HG03135 (cell line): ENCODE results near the gene ZNF22.
"Not testable (repeated sequence)": the region's sequence is repeated elsewhere in the genome, so short reads cannot be mapped to it uniquely, and the experiment has no call there.

Experiments used
- ATAC-seq: cut with Tn5 transposase; IDR thresholded peaks from one replicate; pipeline ENCODE4 v1.9.1; 2021; ENCODE audit warnings: mild to moderate bottlenecking, moderate library complexity; ENCODE audit not compliant: unreplicated experiment

The ZNF22 gene

DNA sequence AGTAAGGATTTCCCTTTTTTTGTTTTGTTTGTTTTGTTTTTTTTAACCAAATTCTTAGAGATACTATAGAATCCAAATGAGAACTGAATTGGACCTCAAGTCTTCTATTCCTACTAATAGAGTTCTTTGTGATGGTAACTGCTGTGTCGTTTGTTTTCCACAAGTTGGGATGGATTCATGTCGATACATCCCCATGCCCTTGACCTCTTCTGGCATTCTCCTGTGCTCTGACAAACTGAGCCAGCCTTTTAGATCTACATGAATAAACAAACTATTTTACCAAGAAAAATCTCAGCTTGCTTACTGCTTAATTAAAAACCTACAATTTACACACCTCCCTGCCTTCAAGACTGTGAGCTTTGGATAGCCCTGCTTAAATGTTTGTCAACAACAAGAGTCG lies 3.9 kb downstream of the ZNF22 start:
- ATAC-seq, result no peak

DNA sequence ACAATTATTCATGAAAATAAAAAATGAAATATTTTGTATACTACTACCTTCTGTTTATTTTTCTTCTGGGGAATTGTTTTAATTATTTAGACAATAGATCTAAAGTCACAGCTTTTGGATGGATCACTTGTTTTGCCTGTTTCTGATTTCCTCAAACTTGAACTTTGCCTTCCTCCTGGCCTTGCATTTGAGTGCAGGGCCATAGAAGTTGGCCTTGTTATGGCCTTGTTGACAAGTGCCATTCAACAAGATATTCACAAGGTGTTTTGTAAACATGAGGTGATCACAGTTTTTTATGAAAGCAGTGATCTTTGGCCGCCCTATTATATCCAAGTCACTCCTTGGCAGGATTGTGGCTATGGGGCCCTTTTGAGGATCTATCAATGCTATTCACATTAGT lies 4.6 kb downstream of the ZNF22 start:
- ATAC-seq, result no peak

DNA sequence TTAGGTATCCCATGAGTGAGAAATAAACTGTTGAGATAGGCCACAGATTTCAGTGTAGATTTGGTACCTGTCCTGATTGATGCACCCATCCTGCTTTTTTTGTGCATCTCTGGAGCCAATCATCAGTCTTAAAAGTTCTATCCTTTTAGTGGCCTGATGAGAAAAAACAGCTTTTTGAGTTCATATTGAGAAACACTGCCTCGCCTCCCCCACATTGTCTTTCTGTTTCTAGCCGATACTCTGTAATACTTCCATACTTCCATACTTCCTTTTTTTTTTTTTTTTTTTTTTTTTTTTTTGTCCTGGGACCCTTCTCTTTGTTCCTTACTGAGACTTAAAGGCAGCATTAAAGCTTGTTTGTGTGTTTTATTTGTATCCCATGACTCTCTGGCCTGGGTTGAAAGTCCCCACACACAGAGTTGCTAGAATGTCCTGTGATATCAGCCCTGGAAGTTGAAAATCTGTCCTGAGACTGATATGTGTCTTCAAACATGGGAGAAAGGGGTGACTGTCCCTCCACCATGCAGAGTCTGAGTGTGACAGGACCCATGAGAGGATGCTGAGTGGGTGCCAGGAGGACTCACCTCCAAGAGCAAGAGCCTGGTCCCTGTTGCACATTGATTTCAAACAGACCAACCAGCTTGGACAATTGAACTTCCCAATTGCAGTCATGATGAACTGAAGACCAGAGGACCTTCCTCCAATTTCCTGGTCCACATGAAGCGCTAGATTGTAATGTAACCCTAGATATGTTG lies 5.7 kb downstream of the ZNF22 start:
- no peak for ATAC-seq

DNA sequence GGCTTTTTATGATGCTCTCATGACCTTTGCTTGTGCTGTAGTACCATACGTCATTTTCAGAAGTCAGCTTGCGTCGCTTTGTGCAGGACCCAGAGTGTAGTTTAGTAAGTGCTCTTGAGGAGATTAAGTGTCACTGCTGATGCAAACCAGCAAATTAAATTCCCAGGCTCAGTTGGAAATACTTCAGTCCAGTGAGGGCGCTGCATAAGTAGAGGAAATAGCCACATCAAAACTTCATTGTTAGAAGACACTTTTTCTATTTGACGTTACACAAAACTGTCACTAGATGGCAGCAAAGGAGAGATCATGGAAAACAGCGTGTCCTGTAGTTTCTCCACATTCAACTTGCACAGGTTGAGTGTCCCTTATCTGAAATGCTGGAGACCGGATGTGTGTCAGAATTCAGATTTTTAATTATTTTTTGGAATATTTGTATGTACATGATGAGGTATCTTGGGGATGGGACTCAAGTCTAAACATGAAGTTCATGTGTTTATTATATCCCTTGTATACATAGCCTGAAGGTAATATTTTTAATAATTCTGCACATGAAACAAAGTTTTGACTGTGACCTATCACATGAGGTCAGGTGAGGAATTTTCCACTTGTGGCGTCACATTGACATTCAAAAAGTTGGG lies 7.9 kb downstream of the ZNF22 start:
- ATAC-seq, result peak; percentile 80

DNA sequence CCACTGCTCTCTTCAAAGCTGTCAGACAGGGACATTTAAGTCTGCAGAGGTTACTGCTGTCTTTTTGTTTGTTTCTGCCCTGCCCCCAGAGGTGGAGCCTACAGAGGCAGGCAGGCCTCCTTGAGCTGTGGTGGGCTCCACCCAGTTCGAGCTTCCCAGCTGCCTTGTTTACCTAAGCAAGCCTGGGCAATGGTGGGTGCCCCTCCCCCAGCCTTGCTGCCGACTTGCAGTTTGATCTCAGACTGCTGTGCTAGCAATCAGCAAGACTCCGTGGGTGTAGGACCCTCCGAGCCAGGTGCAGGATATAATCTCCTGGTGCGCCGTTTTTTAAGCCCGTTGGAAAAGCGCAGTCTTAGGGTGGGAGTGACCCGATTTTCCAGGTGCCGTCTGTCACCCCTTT lies 13.8 kb downstream of the ZNF22 start:
- ATAC-seq, result not testable (repeated sequence)

DNA sequence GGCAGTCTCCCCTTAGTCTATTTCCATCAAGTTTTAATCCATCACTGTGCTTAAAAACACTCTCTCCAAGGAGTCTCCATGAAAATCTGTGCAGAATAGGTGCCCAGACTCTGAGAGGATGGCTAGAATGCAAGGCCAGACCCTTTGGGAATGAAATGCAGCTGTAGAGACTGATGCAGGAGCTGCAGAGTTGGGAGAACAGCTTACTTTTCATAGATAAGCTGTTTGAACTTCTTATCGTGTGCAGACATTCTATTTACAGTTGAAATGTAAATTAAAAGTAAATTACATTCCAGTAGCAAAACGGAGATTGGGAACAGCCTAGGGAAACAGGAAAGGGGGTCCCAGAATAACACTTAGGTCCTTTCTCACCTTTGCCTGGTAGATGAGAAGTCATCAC lies 14.9 kb downstream of the ZNF22 start:
- no peak for ATAC-seq

DNA sequence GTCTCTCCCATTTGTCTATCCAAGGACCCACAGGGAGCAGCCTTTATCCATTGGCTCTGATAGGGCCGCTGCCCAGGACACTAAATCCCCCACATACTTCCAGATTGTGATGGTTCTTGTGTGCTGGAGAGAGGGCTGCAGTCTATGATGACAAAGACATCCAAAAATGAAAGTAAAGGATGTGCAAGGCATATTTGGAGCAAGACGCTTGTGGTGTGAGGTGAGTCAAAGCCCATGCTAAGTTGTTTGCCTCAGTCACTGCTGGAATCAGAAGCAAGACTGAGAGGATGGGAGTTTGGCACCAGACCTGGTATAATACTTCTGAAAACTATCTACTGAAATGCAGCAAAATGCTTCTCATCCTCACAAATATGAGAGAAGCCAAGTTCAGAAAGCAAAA lies 22.7 kb downstream of the ZNF22 start:
- no peak for ATAC-seq

DNA sequence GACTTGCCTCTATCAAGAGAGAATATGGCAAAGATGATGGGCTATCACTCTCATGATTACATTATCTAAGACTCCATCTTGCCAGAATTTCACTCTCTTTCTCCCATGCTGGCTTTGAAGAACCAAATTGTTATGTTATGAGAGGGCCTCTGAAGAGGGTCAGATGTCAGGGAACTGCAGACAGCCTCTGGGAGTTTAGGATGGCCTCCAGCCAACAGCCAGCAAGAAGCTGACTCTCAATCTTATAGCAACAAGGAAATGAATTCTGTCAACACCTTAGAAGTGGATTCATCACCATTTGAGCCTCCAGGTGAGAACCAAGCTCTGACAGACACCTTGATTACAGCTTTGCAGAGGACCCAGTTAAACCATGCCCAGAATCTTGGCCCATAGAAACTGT lies 33.6 kb downstream of the ZNF22 start:
- ATAC-seq, result no peak

DNA sequence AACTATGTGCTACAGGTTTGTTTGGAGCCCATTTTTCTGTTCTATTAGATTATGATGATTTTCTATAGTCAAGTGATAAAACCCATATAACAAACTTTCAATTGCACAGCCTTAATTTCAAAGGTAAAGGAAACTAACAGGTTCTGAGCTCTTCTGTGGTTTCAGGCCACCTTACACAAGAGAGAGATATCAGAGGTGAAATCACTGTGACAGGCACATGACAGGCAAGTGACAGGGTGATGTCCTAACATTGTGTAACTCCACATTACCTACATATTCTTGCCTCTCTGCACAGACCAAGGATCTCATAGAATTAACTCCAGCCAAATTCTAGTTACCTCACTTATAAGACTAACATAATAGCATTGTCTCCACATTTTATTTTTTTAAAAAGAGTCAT lies 35.0 kb downstream of the ZNF22 start:
- ATAC-seq, result no peak

DNA sequence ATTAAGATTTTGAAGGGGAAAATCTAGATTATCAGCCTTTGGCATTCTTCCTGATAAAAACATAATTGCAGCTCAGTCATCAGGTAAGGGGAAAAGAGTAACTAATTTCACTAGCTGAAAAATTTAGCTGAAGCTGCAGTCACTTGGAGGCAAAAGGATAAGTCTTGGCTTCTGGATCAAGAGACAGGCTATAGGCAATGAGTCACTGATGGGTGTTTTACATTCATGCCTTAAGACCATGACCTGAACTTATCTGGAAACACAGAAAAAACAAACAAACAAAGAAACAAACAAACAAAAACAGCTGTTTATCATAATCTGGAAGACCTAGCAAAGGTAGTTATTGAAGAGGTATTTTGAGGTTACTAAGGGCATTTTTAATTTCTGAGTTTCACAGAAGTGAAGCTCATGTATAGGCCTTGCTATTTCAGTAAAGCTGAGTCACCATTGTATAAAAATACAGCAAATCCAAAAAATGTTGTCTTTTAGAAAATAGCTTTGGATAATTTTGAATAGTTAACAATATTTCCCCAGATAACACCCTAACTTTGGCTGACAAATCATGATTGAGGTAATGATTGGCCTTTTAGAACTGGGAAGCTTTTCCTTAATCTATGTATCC lies 40.3 kb downstream of the ZNF22 start:
- ATAC-seq, result no peak

DNA sequence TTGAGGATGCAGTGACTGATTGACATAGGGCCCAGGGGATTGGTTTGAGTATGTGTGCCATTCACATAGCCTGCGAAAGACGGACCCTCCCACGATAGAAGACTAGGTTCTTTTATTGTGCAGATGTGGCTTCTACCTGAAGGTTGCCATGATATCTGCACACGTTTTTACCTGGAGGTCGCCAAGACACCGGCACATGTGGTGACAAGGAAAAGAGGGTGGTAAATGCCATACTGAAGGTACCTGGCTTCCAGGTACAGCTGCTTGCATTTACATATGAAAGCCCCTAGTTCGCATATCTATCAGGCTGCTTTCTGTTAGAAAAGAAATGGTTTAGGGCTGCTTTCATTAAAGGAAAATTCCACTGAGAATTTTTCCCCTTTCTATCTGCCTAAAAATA lies 43.6 kb downstream of the ZNF22 start:
- no peak for ATAC-seq

DNA sequence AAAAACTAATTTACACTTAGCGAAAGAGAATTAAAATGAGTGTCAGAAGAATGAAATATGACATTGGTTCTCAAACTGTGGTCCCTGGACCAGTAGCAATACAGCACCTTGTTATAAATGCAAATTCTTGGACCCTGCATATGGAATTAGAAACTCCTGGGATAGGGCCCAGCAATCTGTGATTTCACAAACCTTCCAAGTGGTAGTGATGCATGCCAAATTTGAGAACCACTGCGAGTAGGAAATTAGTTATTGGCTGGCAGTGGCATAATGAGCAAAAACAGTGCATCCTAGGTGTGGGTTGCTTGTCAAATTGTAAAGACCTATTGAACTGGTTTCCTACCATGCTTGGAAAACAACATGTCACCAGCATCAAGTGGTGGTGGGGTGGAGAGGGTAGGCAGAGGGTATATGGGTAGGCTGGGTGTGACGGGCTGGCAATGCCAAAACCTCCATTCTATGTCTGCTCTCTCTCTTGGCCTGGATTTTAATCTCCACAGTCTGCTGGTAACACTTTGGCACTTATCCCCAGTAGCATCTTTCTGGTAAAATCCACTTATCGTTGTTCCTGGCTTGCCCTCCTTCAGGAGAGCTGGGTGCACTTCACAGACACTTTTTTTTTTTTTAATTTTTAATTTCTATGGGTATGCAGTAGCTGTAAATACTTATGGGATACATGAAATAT lies 50.0 kb downstream of the ZNF22 start:
- ATAC-seq, result no peak

DNA sequence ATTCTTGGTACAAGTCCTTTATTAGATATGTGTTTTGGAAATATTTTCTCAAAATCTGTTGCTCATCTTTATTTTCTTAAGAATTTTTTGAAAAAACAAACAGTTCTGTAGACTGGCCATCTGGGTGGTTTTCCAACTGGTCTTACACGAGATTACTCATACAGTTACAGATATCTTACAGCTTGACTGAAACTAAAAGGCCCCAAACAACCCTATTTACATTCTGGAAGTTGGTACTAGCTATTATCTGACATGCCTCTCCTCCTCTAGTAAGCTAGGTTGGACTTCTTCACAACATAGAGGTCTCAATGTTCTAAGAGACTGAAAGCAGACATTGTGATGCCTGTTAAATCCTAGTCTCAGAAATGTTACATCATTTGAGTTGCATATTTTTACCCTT lies 52.0 kb downstream of the ZNF22 start:
- ATAC-seq, result no peak

DNA sequence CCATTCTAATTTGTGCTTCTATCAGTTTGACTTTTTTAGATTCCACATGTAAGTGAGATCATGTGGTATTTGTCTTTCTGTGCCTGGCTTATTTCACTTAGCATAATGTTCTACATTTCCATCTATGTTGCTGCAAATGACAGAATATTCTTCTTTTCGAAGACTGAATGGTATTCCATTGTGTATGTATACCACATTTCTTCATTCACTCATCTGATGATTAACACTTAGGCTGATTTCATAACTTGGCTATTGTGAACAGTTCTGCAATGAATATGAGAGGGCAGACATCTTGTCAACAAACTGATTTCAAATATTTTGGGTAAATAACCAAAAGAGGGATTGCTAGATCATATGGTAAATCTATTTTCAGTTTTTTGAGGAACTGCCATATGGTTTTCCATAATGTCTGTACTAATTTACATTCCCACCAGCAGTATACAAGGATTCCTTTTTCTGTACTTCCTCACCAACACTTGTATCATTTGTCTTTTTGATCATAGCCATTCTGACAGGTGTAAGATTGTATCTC lies 52.9 kb downstream of the ZNF22 start:
- ATAC-seq, result no peak
